ENCODE results near the gene CTIF.

The CTIF gene

GRCh38 chr18:48842259-48843061 lies 303.6 kb downstream of the CTIF start:
- no peak for DNase-seq

- DNase-seq: no peak
These were observed 304.3 kb downstream of the CTIF start for GRCh38 chr18:48843162-48843561.

GRCh38 chr18:48843596-48843995 lies 304.8 kb downstream of the CTIF start:
- DNase-seq: no peak

- DNase-seq: no peak
These were observed 305.4 kb downstream of the CTIF start for GRCh38 chr18:48844271-48844670.

- no peak for DNase-seq
These were observed 306.3 kb downstream of the CTIF start for GRCh38 chr18:48845174-48845573.

- no peak for DNase-seq
These were observed 307.6 kb downstream of the CTIF start for GRCh38 chr18:48846423-48846932.

GRCh38 chr18:48847807-48848486 lies 309.1 kb downstream of the CTIF start:
- no peak for DNase-seq

- DNase-seq: no peak
These were observed 309.9 kb downstream of the CTIF start for GRCh38 chr18:48848641-48849143.

GRCh38 chr18:48850822-48851598 lies 312.2 kb downstream of the CTIF start:
- no peak for DNase-seq

GRCh38 chr18:48851599-48851960 lies 312.7 kb downstream of the CTIF start:
- DNase-seq: no peak

- DNase-seq: no peak
These were observed 313.5 kb downstream of the CTIF start for GRCh38 chr18:48852292-48852691.

- no peak for DNase-seq
These were observed 314.0 kb downstream of the CTIF start for GRCh38 chr18:48852794-48853193.

- no peak for DNase-seq
These were observed 314.8 kb downstream of the CTIF start for GRCh38 chr18:48853588-48853987.

GRCh38 chr18:48854780-48855179 lies 315.9 kb downstream of the CTIF start:
- no peak for DNase-seq

GRCh38 chr18:48855422-48856377 lies 316.9 kb downstream of the CTIF start:
- no peak for DNase-seq

- DNase-seq: no peak
These were observed 318.3 kb downstream of the CTIF start for GRCh38 chr18:48857023-48857694.

GRCh38 chr18:48858676-48859075 lies 319.8 kb downstream of the CTIF start:
- DNase-seq: no peak

- no peak for DNase-seq
These were observed 320.8 kb downstream of the CTIF start for GRCh38 chr18:48859311-48860268.

GRCh38 chr18:48860269-48861180 lies 321.7 kb downstream of the CTIF start:
- DNase-seq: no peak

Measured in NCI-H2081 (cell line).